Right lung (tissue), 10 donors: ENCODE results near the gene MESP2. TPM values are rescaled to one million over a fixed set of nuclear protein-coding genes. Genes with fewer than 3 reads are reported as not detected.
A peak's percentile ranks its signal among the peaks of the same experiment; 100 is the strongest.

ENCODE experiments used
- DNase-seq, 2 donors: peaks; one replicate each; pipeline ENCODE4 v3.0.0-alpha.2; 2013
- long read RNA-seq, 8 donors: transcript quantifications; one replicate each; lab custom pipeline, GENCODE V29; 2026
- polyA plus RNA-seq, 5 donors: library from polyadenylated mRNA; unstranded; fragments of 120-200 nt; gene quantifications; one replicate each; pipeline versions ENCODE4 v1.2.1 to v1.2.3, GENCODE V29; 2013; ENCODE audit warnings: inconsistent platforms in 1 of 5, low replicate concordance in 1 of 5; ENCODE audit not compliant: insufficient read length in 5 of 5, insufficient read depth in 1 of 5

MESP2 gene, protein sequence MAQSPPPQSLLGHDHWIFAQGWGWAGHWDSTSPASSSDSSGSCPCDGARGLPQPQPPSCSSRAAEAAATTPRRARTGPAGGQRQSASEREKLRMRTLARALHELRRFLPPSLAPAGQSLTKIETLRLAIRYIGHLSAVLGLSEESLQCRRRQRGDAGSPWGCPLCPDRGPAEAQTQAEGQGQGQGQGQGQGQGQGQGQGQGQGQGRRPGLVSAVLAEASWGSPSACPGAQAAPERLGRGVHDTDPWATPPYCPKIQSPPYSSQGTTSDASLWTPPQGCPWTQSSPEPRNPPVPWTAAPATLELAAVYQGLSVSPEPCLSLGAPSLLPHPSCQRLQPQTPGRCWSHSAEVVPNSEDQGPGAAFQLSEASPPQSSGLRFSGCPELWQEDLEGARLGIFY
- under 1 TPM in 1 of 5 donors, not detected in 4; 0.12 TPM for polyA plus RNA-seq
- long read RNA-seq, donor 1: 0 reads
- long read RNA-seq, donor 2: 0 reads
- long read RNA-seq, donor 3, partial matches to known transcripts: 20 of 20 reads
- long read RNA-seq, donor 3, other reads (novel, unspliced or antisense): 0 of 20 reads
- long read RNA-seq, donor 4: 0 reads
- long read RNA-seq, donor 5, partial matches to known transcripts: 0 of 1 reads
- long read RNA-seq, donor 5, other reads (novel, unspliced or antisense): 0 of 1 reads
- long read RNA-seq, donor 6: 0 reads
- long read RNA-seq, donor 7, partial matches to known transcripts: 5 of 5 reads
- long read RNA-seq, donor 7, other reads (novel, unspliced or antisense): 0 of 5 reads
- long read RNA-seq, donor 8, partial matches to known transcripts: 0 of 1 reads
- long read RNA-seq, donor 8, other reads (novel, unspliced or antisense): 0 of 1 reads

- DNase-seq: peak; percentile 78 to 80
Measured at GRCh38 chr15:89776274-89777072, at the start of gene MESP2. TSS of gene MESP2 (plus strand) at chr15:89776332. CDS start at chr15:89776358, 26 bp downstream.

DNA sequence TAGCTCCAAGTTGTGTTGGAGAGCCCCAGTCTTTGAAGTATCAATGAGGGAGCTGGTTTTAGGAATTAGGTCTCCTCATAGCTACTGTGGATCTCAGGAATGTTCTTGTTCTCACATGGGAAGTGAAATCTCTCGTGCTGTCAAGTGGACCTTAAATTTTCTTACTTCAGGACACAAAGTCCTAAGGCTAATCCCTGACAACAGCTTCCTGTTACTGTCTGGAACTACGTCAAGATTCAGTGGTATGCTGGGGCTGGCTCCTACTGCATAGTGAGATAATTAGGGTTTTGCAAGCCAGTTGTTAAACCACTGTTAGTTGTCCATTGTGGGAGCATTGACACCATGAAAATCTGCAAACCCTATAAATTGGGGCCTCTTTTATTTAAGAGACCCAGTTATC is 47.9 kb upstream of the MESP2 start:
- no peak for DNase-seq

GRCh38 chr15:89731275-89731674 is 44.9 kb upstream of the MESP2 start:
- DNase-seq: no peak

DNA sequence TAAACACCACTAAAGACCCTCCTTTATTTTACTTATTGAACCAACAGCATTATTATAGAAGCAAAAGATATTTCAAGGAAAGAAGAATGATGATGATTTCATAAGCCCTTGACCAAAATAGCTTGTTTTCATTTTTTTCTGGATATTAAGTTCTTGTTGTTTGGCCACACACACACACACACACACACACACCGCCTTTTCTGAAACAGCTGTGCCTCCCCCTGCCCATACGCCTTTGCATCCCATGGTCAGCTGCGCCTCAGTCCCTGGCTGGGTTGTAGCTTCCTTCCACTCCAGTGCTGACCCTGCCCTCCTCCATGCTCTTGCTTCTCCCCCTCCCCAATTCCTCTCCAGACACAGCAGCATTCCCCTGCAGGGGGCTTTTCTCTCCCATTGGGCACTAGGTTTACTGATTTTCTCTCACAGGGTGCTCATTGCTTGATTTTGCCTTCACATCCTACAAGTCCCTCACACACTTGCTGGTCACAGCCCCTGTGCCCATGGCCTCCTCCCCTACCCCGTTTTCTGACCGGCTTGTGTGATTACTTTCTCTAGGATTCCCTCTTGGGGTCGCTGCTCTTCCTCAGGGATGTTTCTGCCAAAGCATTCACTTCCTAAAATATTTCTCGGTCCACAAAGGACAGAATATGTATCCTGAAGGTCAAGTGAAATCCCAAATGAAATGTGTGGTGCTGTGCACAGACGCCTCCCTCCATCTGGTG is 43.5 kb upstream of the MESP2 start:
- no peak for DNase-seq

- no peak for DNase-seq
Measured at GRCh38 chr15:89735773-89736172, 40.4 kb upstream of the MESP2 start.

DNA sequence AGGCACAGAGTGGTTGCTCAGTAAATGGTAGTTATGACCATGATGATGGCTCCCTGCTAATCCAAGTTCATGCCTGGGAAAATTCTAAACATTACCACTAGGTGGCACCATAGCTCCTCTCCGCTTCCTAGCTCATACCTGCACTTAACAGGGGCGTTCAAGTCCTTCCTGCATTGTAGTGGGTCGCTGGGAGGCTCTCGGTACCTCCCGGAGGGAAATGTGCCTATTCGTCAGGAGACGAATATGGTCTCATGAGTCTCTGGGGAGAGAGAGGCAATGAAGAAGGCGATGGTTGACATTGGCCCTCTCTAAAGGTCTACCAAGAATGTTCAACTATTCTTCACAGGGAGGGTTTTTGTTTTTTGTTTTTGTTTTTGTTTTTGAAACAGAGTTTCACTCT is 36.0 kb upstream of the MESP2 start:
- DNase-seq: peak in 1 of 2 donors; percentile 69

DNA sequence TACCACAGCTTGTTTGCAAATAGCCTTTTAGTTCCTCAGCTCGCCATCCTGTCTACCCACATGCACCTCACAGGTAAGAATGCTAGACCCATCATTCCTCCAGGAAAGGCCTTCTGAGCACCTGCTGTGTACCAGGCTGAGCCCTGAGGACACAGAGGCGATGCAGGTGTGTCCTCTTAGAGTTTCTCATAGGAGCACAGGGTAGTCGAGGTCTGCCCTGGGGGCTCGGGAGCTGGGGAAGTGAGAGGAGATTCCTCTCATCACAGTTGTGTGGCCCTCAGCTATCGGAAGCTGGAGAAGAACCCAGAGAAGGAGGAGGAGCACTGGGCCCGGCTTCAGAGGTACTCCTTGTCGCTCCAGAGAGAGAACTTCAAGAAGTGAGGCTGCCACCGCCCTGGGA is 33.1 kb upstream of the MESP2 start:
- DNase-seq: no peak

GRCh38 chr15:89743594-89743993 is 32.5 kb upstream of the MESP2 start:
- no peak for DNase-seq

DNA sequence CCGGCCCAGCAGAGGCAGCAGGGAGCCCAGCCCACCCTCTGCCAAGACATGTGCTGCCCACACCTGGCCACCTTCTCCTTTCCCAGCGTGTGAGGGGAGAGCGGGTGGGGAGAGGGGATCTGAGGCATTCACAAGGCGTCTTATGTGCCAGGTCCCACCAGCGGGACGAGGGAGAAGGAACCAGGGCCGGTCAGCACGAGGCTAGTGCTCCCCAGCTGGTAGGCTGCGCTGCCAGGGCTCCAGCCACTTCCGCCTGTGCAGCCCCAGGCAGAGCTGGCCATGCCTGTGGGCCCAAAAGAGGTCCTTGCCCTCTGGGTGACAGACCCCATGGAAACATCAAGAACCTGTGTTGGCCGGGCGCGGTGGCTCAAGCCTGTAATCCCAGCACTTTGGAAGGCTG is 31.0 kb upstream of the MESP2 start:
- DNase-seq: no peak

GRCh38 chr15:89745768-89746167 is 30.4 kb upstream of the MESP2 start:
- no peak for DNase-seq

DNA sequence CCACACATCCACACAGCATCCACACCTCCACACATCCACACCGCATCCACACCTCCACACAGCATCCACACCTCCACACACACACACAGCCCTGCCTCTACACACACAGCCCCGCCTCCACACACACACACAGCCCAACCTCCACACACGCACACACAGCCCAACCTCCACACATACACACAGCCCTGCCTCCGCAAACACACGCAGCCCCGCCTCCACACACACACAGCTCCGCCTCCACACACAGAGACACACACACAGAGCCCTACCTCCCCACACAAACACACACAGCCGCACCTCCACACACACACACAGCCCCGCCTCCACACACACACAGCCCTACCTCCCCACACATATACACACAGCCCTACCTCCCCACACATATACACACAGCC is 29.7 kb upstream of the MESP2 start:
- no peak for DNase-seq

GRCh38 chr15:89747708-89748682 is 28.1 kb upstream of the MESP2 start:
- no peak for DNase-seq

DNA sequence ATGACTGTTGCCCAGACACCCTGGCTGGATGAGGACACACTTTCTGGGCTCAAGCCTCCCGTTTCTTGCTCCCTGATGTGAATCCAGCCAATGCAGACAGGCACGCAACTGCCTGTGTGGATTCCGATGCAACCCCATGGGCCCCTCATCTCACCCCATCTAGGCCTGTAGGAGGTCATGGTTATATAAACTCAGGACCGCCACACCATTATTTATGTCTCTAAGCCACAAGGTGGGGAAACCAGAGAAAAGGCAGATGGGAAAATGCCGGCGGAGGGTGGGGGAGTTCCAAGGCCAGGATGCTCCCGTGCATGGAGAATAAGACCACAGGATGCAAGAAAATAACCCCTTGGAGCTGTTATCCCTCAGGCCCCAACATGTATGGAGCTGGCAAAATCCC is 27.1 kb upstream of the MESP2 start:
- DNase-seq: no peak

DNA sequence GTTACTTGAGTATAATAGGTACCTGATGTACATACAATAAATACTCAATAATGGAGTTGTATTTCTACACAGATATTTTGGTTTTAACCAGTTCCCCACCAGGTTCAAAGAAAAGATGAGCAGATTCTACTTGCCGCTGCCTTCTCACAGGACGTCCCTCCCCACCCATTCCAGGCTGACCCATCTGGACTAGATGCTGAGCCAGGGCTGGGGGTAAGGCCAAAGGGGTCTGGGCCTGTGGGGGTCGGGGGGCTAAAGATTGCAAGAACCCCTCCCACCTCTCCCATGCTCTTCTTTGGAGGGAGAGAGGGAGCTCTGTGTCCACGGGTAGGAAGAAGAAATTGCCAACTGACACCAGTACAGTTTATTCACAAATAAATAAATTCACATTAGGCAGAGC is 26.6 kb upstream of the MESP2 start:
- DNase-seq: no peak

DNA sequence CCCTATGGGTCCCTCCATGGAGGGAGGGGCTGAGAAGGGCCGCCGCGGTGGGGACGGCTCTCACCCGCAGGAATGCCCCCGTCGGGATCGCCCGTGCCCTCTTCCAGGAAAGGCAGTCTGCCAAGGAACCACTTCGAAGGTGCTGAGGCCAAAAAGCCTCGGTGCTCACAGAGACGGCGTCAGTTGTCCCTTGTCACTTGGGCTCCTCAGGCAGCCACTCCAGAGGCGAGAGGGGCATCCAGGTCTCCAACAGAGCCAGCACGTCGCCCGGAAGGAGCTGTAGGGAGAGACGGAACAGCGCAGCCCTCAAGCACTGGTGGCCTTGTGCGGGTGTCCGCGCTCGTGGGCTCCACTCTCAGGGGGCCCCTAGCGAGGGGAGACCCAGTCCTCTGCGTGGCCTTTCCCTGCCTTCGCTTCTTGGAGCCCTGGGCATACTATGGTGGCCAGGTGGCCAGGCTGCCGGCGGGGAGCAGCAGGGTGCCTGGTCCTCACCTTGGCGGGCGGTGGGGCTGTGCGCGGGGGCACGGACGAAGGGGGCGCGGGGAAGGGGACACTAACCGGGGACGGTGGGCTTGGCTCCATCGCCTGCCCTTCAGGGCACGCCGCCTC is 26.1 kb upstream of the MESP2 start:
- no peak for DNase-seq

- peak; percentile 88 to 90 for DNase-seq
Measured at GRCh38 chr15:89750560-89751542, 25.3 kb upstream of the MESP2 start, which contains the start of gene MESP1. TSS of gene MESP1 (minus strand) at chr15:89751249. CDS start at chr15:89751231, 18 bp downstream.

DNA sequence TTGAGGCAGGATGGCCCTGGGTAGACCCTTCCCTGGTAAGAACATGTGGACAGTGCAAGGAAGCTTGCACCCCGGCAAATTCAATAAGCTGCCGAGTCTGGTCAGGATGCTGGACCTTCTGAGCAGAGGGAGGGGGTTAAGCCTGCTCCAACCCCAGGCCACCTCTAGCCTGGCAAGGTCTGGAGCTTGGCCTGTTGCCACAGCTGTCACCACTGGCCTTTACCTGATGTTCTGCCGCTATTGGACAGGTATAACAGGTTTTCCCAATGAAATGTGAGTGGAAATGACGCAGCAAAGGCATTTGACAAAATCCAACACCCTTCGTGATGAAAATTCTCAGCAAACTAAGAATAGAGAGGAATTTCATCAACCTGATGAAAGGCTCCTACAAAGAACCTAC is 24.4 kb upstream of the MESP2 start:
- DNase-seq: peak in 1 of 2 donors; percentile 52

GRCh38 chr15:89753855-89754254 is 22.3 kb upstream of the MESP2 start:
- no peak for DNase-seq
